NCI-H2107 (cell line): ENCODE results near the gene SRRM5.
A peak's percentile ranks its signal among the peaks of the same experiment; 100 is the strongest.
"Not testable (repeated sequence)": the region's sequence is repeated elsewhere in the genome, so short reads cannot be mapped to it uniquely, and the experiment has no call there.

Experiments used
- DNase-seq: peaks from one replicate; lab custom pipeline; 2025; lab: John Stamatoyannopoulos, UW

SRRM5 gene

DNA sequence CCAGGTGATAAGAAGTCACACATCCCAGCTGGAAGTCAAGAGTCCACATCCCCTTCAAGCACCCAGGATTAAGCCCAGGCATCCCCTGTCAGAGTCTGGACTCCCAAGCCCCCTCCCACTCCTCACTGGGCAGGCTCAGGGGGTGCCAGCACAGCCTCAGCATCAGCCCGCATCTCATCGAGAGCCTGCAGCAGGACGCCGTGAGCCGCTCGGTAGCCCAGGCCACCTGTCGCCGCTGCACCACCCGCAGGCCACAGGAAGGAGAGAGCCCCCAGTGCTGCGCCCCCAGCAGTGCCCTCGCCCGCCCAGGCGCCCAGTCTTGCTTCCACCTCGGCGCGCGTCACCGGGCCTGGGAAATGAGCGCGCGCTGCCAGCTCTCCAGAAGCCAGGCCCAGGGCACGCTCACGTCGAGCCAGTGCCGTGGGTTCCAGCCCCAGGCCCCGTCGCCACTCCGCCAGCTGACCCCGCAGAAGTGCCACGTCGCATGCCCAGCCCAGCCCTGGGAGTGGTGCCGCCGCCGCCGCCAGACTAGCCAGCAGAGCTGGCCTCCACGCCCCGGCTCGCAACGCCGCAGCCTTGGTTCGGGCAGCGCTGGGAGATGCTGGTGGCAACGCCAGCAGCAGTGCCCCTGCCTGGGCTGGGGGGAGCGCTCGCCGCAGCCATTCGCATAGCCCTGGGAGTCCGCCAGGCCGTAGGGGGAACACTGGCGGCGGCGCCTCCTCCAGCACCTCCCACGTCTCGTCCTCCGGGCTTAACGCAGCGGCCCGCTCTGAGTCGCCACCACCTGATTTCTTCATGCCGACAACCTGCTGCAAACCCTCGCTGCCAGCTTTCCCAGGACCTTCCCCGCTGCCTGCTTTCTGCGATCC lies 19.8 kb upstream of the SRRM5 start:
- DNase-seq, result no peak

DNA sequence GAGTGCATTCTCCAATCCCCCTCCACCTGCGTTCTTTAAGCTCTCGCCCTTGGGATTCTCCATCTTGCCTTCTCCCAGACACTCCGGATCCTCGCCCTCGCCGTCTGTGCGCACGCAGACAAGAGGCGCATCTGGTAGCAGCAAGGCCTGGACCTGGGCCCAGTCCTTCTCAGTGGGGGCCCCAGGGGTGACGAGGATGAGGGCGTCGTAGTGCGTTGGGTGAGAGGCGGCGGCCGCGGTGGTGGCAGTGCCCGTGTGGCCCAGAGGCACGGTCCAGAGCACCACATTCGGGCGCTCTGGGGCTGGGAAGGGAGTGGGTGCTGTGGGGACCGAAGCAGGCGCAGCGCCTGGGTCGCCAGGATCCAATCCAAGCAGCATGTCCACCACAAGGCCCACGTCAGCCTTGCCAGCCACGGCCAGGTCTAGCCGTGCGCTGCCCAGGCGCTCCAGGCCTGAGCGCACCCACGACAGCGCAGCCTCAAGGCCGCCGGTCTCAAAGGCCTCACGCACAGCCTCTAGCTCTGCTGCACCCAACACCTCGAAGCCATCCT lies 19.0 kb upstream of the SRRM5 start:
- DNase-seq, result no peak

DNA sequence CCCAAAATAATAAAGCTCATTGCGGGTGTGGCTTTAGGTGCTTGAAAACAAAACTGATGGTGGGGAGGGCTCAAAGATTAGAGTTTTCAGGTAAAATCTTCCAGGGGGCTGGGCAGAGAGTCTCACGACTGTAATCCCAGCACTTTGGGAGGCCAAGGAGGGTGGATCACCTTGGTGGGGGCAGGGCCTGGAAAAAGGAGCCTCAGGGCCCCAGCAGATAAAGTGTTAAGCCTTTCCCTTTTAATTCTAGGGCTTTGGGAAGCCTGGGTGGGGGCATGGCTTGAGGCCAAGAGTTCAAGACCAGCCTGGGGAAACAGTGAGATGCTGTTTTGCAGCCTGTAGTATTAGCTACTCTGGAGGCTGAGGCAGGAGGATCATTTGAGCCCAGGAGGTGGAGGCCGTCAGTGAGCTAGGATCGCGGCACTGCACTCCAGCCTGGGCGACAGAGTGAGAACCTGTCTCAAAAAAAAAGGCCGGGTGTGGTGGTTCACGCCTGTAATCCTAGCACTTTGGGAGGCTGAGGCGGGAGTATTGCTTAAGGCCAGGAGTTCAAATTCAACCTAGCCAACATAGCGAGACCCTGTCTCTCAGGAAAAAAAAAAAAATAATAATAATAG lies 17.7 kb upstream of the SRRM5 start:
- DNase-seq, result no peak

DNA sequence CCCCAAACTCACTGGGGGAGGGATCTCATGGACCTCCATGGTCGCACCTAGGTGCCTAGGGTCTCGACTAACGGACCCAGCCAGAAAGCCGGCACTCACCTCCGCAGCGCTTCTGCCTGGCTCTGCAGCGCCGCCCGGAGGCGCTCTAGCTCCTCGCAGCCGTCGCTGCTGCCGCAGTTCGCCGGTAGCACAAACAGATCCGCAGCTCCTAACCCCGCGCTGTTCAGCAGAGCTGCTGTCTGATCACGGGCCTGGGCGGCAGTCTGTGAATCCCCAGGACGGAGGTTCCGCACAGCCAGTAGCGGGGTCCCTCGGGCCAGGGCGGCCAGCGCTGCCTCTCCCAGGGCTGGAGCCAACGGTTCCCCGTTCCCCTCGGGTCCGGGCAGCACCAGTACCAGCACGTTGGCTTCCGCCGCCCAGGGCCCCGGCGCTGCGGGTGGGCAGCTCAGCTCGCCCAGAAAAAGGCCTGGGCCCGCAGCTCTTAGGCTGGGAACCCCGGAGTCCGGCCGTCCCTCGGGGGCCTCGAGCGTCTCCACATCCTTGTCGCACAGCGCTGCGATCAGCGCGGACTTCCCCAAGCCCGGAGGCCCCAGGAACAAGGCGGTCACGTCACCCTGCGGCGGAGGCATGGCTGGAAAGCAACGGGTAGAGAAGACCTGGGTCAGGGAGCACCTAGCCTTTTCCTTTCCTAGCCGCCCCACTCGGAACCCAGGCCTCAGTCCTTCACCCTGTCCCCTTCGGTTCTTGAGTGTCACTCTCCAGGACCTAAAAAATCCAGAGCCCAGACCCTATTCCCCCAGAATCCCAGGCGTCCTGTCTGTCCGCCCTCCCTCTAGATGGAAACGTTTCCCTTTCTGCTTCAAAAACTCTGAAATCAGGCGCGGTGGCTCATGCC lies 16.9 kb upstream of the SRRM5 start:
- peak; percentile 64 for DNase-seq

DNA sequence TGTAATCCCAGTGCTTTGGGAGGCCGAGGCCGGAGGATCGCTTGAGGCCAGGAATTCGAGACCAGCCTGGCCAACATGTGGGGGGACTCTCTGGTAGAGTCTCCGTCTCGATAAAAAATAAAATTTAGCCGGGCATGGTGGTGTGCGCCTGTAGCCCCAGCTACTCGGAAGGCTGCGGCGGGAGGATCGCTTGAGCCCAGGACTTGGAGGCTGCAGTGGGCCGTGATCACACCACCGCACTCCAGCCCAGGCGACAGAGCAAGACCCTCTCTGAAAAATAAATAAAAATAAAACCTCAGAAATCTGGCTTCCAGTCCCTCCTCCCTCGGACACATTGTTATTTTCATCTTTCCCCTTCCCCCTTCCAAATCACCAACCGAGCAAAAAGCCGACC lies 16.3 kb upstream of the SRRM5 start:
- DNase-seq, result no peak

DNA sequence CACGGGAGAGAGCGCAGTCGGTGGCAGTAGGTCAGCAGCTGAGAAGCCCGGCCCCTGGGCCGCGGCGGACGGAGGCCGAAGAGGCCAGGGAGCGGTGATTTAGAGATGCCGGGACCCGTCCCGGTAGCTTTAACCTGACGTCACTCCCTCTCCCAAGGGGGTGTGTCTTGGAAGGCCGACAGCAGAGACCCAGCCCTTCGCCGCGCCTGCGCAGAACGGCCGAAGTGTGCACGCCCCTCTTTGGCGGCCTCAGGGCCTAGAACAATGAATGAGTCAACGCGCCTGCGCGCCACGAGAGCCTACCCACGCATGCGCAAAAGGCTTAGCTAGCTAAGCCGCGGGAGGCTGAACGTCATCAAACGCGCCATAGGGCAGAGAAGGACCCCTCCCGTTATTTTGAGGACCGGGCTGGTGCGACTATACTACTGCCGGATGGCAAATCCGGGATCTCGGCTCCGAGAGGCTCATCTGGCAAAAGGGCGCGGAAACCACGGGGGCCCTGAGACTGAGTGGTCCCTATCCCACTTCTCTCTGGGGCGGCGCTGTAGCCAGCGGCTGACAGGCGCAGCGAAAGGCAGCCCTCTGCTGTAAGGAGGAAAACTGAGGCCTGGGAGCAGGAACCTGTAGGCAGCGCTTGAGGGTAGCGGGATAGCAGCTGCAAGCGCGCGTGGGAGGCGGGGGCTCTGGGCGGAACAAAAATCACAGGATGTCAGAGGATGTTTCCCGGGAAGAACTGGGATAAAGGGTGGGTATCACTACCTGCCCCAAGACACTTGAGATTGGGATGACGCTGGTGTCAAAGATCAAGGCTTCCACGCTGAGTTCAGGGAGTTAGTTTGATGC lies 15.7 kb upstream of the SRRM5 start, which contains the start of the genes IRGQ and ZNF576:
Gene IRGQ, minus strand, starts transcription at position 136 of the 843 bp plus-strand sequence. CDS start 796 bp downstream, outside the sequence.
Gene ZNF576, plus strand, starts transcription at position 597 of the 843 bp plus-strand sequence. CDS start 514 bp downstream, outside the sequence.
- DNase-seq, result peak; percentile 98

DNA sequence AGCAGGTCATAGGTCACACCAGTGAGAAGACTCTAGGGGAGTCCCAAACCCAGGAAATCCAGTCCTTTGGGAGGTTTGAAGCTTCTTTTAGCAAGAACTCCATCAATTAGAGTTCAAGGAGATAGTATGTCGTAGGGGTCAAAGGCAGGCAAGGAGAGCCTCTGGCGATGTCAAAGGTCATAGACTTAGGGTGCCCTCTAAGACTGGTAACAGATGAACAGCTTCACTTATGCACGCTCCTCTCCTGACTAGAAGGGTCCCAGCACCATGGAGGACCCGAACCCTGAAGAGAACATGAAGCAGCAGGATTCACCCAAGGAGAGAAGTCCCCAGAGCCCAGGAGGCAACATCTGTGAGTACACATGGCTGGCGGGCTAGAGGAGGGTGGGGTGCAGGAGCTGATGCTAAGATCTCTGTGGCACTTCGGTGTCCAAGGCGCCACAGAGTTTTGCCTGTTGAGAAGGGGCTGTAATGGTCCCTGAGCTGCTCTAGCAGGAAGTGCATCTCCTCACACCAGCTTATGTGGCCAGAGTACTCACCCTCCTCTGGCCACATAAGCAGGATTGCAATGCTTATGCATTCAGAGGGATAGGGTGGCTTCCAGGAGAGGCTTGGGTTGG lies 14.9 kb upstream of the SRRM5 start:
- DNase-seq, result no peak

DNA sequence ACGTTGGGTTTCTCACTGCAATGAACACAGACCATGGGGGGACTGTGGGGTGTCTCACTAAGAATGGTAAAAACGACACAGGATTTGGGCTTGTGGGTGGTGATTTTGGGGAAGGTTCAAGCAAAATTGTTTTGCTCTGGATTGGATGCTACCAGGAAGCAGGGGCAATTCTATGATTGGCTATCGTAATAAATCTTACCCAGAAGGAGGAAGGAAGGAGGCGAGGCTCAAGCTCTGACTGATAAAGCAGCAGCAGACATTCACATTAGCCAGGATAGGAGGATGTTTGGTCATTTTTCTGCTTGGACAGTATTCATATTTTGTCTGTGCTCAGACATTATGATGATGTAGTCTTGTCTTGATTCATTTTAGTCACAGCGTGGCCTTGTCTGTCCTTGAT lies 14.0 kb upstream of the SRRM5 start:
- no peak for DNase-seq

DNA sequence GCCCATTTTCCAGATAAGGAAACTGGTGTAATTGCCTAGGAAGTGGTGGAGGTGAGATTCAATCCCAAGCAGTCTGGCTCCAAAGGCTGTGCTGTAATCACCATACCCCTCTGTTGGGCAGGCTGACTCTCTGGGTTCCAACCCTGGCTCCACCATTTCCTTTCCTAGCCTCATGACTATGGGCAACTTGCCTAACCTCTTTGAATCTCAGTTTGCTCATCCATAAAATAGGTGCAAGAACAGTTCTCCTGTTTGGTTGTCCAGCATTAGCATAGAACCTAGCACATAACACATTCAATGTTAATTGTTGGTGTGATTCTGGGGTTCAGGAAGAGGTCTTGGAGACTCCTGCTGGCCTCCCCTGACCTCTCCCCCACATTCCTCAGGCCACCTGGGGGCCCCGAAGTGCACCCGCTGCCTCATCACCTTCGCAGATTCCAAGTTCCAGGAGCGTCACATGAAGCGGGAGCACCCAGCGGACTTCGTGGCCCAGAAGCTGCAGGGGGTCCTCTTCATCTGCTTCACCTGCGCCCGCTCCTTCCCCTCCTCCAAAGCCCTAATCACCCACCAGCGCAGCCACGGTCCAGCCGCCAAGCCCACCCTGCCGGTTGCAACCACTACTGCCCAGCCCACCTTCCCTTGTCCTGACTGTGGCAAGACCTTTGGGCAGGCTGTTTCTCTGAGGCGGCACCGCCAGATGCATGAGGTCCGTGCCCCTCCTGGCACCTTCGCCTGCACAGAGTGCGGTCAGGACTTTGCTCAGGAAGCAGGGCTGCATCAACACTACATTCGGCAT lies 13.2 kb upstream of the SRRM5 start:
- no peak for DNase-seq

DNA sequence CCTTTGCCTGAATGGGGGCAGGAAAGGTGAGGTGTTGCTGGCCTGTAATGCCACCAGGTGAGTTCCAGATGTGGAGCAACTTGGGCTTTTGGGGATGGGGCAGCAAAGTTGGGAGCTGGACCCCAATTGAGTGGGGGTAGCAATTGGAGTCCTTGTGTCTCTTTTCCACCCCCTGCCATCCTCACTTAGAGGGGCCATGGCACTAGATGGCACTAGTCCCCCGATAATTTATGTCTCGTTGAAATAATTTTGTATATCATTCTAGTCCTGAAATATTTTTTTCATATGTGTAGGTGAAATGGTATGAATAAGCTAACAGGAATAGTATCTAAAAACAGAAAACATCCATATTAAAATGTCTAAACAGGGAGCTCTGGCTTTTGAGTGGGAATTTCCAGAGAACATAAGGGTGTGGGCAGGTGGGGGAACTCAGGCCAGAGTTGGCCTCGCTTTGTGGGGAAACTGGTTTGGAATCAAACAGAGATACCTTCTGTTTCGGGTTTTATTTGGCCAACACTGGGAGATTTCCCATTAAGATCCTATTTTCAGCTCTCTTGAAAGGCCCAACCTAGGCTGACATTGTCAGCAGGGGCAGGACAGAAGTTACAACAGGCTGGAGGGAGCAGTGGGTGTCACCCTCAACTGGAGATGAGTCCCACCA lies 12.1 kb upstream of the SRRM5 start:
- no peak for DNase-seq

DNA sequence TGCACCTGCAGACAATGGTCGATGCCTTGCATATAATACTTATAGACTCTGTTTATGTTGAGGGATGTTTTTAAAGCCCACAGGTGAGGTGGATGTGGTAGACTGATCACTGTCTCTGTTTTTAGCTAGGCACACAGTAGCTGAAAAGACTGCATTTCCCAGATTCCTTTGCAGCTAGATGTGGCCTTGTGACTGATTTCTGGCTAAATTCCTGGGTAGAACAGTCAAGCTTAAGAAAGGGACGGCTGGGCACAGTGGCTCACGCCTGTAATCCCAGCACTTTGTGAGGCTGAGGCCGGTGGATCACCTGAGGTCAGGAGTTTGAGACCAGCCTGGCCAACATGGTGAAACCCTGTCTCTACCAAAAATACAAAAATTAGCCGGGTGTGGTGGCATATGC lies 11.6 kb upstream of the SRRM5 start:
- not testable (repeated sequence) for DNase-seq

DNA sequence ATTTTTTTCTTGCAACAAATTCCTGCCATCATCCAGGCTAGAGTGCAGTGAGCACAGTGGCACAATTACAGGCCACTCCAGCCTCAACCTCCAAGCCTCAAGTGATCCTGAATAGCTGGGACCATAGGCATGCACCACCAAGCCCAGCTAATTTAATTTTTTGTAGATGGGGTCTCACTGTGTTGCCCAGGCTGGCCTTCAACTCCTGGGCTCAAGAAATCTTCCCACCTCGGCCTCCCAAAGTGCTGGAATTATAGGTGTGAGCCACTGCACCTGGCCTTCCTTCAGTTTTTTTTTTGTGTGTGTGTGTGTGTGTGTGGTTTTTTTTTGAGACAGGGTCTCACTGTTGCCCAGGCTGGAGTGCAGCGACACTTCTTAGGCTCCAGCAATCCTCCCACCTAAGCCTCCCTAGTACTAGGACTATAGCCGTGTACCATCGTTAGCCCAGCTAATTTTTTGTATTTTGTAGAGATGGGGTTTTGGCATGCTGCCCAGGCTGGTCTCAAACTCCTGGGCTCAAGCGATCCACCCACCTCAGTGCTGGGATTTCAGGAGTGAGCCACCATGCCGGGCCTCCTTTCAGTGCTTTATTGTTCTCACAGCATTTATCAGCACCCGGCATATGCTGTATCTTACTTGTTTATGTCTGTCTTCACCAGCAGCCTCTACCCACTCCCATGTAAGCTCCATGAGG lies 5.9 kb upstream of the SRRM5 start:
- no peak for DNase-seq

DNA sequence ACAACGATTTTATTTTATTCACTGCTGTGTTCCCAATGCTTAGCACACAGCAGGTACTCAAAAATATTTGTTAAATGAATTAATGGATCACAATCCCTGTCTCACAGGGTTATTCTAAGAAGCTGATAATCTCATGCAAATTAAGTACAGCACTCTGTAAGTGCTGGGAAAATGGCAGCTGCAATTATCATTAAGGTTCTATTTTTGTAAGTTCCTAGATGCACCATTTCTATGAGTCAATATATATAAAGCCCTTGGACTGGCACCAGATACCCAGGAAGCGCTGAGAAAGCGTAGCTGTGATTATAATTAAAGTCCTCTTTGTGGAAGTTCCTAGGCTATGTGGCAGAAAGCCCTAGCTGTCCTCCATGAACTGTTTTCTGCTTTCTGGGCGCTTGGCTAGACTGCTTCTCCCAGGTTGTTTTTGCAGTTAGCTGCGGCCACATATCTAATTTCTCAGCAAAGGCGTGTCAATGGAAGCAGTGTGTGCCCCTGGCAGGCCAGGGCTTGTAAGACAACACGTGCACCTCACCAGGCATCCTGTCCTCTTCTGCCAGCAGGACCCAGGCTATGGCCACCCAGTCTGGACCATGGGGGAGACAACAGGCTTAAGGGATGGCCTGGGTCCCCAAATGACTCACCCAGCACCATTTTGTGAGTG lies 5.2 kb upstream of the SRRM5 start:
- DNase-seq, result no peak

DNA sequence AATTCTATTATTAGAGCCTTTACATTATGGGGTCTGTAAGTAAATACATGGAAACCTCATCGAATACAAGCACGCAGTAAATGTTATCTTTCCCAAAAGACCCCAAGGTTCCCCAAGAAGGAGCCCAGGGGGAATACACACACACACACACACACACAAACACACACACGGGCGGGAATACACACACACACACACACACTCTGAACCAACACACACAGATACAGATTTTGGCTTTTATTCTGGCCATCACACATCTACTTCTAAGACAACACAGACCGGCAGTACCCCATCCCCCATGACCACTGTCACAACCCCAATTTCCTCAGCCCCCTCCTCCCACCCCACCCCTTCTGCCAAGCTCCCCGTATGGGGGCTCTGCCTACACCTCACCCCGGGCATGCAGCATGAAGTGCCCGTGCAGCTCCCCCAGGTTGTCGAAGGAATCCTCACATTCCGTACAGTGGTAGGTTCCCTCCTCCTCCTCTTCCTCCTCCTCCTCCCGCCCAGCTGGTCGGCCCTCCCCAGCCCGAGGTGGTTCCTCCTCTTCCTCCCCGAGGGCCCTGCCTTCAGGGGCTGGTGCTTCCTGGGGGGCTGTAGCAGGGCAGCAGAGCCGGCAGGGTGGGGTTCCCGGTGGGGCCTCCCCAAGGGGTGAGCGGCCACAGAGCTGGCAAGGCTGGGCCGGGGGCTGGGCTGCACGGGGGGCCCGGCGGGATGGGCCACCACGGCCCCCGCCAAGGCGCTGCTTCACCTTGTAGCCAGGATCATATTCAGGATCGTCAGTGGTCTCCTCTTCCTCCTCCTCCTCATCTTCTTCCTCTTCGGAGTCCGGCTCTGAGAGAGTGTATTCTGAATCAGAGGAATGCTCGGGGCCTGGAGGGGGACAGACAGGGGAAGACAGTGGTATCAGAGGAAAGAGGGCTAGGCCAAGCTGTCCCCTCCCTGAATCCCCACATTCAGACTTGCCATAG lies 4.4 kb upstream of the SRRM5 start:
- no peak for DNase-seq

DNA sequence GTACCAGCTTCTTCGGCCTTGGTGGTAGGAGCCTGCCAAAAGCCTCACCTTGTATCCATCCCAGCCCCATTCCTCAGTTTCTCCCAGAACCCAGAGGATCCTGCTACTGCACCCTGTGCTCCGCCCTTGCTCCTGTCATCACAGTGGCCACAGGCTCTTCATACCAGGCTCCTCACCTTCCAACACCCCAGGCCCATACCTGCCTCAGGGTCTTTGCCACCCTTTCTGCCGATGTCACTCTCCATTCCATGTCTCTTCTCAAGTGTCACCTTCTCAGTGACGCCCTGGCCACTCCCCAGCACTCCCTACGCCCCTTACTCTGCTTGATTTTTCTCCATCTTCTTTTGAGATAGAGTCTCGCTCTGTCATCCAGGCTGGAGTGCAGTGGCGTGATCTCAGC lies 2.0 kb upstream of the SRRM5 start:
- no peak for DNase-seq

DNA sequence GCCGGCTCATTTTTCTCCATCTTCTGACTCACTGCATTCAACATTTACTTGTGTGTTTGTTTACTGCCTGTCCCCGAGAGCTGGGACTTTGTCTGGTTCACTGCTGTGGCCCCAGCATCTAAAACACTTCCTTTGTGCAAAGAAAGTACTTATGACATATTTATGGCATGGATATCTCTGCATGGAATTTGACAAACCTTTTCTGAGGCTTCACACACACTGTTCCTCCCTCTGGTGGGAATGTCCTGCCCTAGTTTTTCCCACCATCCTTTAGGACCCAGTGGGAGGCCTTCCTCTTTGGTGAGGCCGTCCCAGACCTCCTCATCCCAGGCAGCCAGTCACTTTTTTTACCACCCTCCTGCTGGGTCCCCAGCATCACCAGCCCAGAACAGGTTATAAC lies 1.4 kb upstream of the SRRM5 start:
- no peak for DNase-seq

DNA sequence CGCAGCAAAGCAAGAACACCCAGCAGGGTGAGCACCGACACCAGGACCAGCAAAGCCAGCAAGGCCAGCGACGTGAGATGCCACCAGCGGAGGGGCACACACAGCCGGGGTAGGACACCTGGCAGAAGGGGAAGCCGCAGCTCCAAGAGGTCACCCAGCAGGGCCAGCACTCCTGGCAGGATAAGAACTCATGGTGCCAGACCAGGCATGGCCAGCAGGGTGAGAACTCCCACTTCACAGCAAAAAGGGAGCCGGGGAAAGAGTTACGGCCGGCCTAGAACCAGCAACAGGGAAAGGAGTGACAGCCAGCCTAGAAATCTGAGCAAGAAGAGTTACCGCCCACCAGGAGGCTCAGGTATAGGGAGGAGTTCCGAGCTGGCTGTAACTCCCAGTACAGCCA lies 486 bp downstream of the SRRM5 start:
- DNase-seq, result no peak
